H9 (cell line): ENCODE results near the gene TRAK1. TPM values are rescaled to one million over a fixed set of nuclear protein-coding genes. Genes with fewer than 3 reads are reported as not detected.

Experiments used
- DNase-seq: peaks from one replicate; pipeline ENCODE4 v3.0.0-alpha.2; 2017
- H2AFZ ChIP-seq: one replicate; pipeline ENCODE4 v1.6.1; 2013; ENCODE audit warnings: mild to moderate bottlenecking, low read length, control low read depth, moderate library complexity
- H2AK5ac ChIP-seq: 2 replicates; pipeline ENCODE4 v1.6.1; 2013; ENCODE audit warnings: low read length, control low read depth, mixed read lengths; ENCODE audit not compliant: insufficient read length
- H2BK120ac ChIP-seq: one replicate; pipeline ENCODE4 v1.6.1; 2013; ENCODE audit warnings: low read depth, mild to moderate bottlenecking, low read length, control low read depth, inconsistent platforms; ENCODE audit not compliant: poor library complexity, severe bottlenecking
- H2BK12ac ChIP-seq: 2 replicates; pipeline ENCODE4 v1.6.1; 2013; ENCODE audit warnings: low read length, control low read depth, mixed read lengths, low read depth; ENCODE audit not compliant: insufficient read length
- H2BK15ac ChIP-seq: 2 replicates; pipeline ENCODE4 v1.6.1; 2013; ENCODE audit warnings: low read depth, low read length, control low read depth
- H2BK20ac ChIP-seq: one replicate; pipeline ENCODE4 v1.6.1; 2013; ENCODE audit warnings: low read depth, mild to moderate bottlenecking, low read length, control low read depth, inconsistent platforms; ENCODE audit not compliant: poor library complexity, severe bottlenecking
- H2BK5ac ChIP-seq: 2 replicates; pipeline ENCODE4 v1.6.1; 2013; ENCODE audit warnings: low read length, control low read depth, mixed read lengths; ENCODE audit not compliant: insufficient read length
- H3K14ac ChIP-seq: 2 replicates; pipeline ENCODE4 v1.6.1; 2013; ENCODE audit warnings: low read length, control low read depth; ENCODE audit not compliant: insufficient read depth
- H3K18ac ChIP-seq: 2 replicates; pipeline ENCODE4 v1.6.1; 2013; ENCODE audit warnings: low read depth, mild to moderate bottlenecking, mixed read lengths, low read length, control low read depth; ENCODE audit not compliant: insufficient read length
- H3K23ac ChIP-seq: 2 replicates; pipeline ENCODE4 v1.6.1; 2013; ENCODE audit warnings: low read length, control low read depth, mixed read lengths, low read depth; ENCODE audit not compliant: insufficient read length
- H3K23me2 ChIP-seq: 2 replicates; pipeline ENCODE4 v1.6.1; 2013; ENCODE audit warnings: low read depth, mild to moderate bottlenecking, mixed read lengths, low read length, control low read depth; ENCODE audit not compliant: insufficient read length, poor library complexity, severe bottlenecking
- H3K27ac ChIP-seq: 2 replicates; pipeline ENCODE4 v1.5.1; 2013; ENCODE audit warnings: low read length, control low read depth, mixed read lengths, low read depth; ENCODE audit not compliant: insufficient read length
- H3K27me3 ChIP-seq: 2 replicates; pipeline ENCODE4 v1.6.1; 2013; ENCODE audit warnings: low read length, control low read depth, inconsistent platforms; ENCODE audit not compliant: insufficient read depth
- H3K4ac ChIP-seq: 2 replicates; pipeline ENCODE4 v1.6.1; 2013; ENCODE audit warnings: low read depth, mild to moderate bottlenecking, control low read depth, inconsistent platforms, low read length, moderate library complexity
- H3K4me1 ChIP-seq: 2 replicates; pipeline ENCODE4 v1.6.1; 2013; ENCODE audit warnings: low read length, control low read depth, inconsistent platforms; ENCODE audit not compliant: insufficient read depth
- H3K4me2 ChIP-seq: 2 replicates; pipeline ENCODE4 v1.6.1; 2013; ENCODE audit warnings: low read length, control low read depth, mixed read lengths; ENCODE audit not compliant: insufficient read length, insufficient read depth
- H3K56ac ChIP-seq: 2 replicates; pipeline ENCODE4 v1.6.1; 2013; ENCODE audit warnings: low read depth, mild to moderate bottlenecking, mixed read lengths, low read length, control low read depth; ENCODE audit not compliant: insufficient read length
- H3K79me1 ChIP-seq: 2 replicates; pipeline ENCODE4 v1.6.1; 2013; ENCODE audit warnings: low read depth, mild to moderate bottlenecking, moderate library complexity, low read length, control low read depth, inconsistent platforms; ENCODE audit not compliant: insufficient read depth, poor library complexity, severe bottlenecking
- H3K79me2 ChIP-seq: 2 replicates; pipeline ENCODE4 v1.6.1; 2013; ENCODE audit warnings: low read length, control low read depth, inconsistent platforms; ENCODE audit not compliant: insufficient read depth
- H3K9ac ChIP-seq: 2 replicates; pipeline ENCODE4 v1.6.1; 2013; ENCODE audit warnings: low read length, control low read depth, mixed read lengths; ENCODE audit not compliant: insufficient read length; ENCODE audit errors: extremely low read depth
- H3K9me3 ChIP-seq: one replicate; pipeline ENCODE4 v1.6.1; 2013; ENCODE audit warnings: low read depth, low read length, inconsistent platforms; ENCODE audit not compliant: control insufficient read depth
- H3T11ph ChIP-seq: one replicate; pipeline ENCODE4 v1.6.1; 2013; ENCODE audit warnings: mild to moderate bottlenecking, low read length, control low read depth, inconsistent platforms
- H4K20me1 ChIP-seq: one replicate; pipeline ENCODE4 v1.6.1; 2013; ENCODE audit not compliant: control insufficient read depth, insufficient read length, insufficient read depth
- H4K5ac ChIP-seq: 2 replicates; pipeline ENCODE4 v1.6.1; 2013; ENCODE audit warnings: low read depth, mild to moderate bottlenecking, mixed read lengths, low read length, control low read depth; ENCODE audit not compliant: insufficient read length
- H4K8ac ChIP-seq: replicated peaks from 2 replicates; pipeline ENCODE4 v1.6.1; 2013; ENCODE audit warnings: low read length, control low read depth, mixed read lengths, low read depth; ENCODE audit not compliant: insufficient read length
- H4K91ac ChIP-seq: 2 replicates; pipeline ENCODE4 v1.6.1; 2013; ENCODE audit warnings: low read depth, mild to moderate bottlenecking, moderate library complexity, mixed read lengths, low read length, control low read depth; ENCODE audit not compliant: insufficient read length
- H3K27ac Mint-ChIP-seq, 3 experiments: 2 replicates in 2 of 3; 3 replicates in 1 of 3; pipeline ENCODE4 v1.8.0; 2020 to 2021; ENCODE audit warnings: mixed read lengths in 3 of 3, mild to moderate bottlenecking in 1 of 3, moderate library complexity in 1 of 3
- H3K27me3 Mint-ChIP-seq: 2 replicates; pipeline ENCODE4 v1.8.0; 2021; ENCODE audit warnings: low read depth, mild to moderate bottlenecking, moderate library complexity, mixed read lengths
- H3K36me3 Mint-ChIP-seq, 3 experiments: 2 replicates in 2 of 3; 3 replicates in 1 of 3; pipeline ENCODE4 v1.8.0; 2020 to 2021; ENCODE audit warnings: low read depth in 3 of 3, mixed read lengths in 3 of 3; ENCODE audit not compliant: insufficient read depth in 1 of 3
- H3K4me1 Mint-ChIP-seq, 2 experiments: 2 replicates each; pipeline ENCODE4 v1.8.0; 2020; ENCODE audit warnings: mixed read lengths in 2 of 2
- H3K4me3 Mint-ChIP-seq, 2 experiments: 2 replicates in 1 of 2; 3 replicates in 1 of 2; pipeline ENCODE4 v1.8.0; 2020 to 2021; ENCODE audit warnings: mild to moderate bottlenecking in 2 of 2, mixed read lengths in 2 of 2, moderate library complexity in 1 of 2
- H3K9me3 Mint-ChIP-seq, 2 experiments: 2 replicates in 1 of 2; 3 replicates in 1 of 2; pipeline ENCODE4 v1.8.0; 2020; ENCODE audit warnings: mild to moderate bottlenecking in 2 of 2, mixed read lengths in 2 of 2, moderate library complexity in 1 of 2
- CTCF ChIP-seq: fragments of 200-600 bp; sonication (generic); conservative IDR thresholded peaks from 3 replicates; pipeline ENCODE4 v1.8.0; 2021; ENCODE audit warnings: antibody characterized with exemption, mild to moderate bottlenecking
- WGBS: extraction: QIAGEN DNeasy Blood & Tissue Kit; methylation state at CpG from one replicate; pipeline ENCODE4 v1.1.7; 2013; ENCODE audit warnings: missing lambda C conversion rate, low lambda C conversion rate, mixed read lengths; ENCODE audit not compliant: insufficient read length; ENCODE audit errors: extremely low coverage; 5-methylcytosine and 5-hydroxymethylcytosine counted together
- total RNA-seq: library from RNA; stranded (reverse); gene quantifications from 2 replicates; pipeline ENCODE4 v1.2.1, GENCODE V29; 2021

TRAK1 gene
- total RNA-seq, 1 experiment from 2014 or later, result 34.2 TPM

- Histone ChIP-seq H2BK15ac (no peak overlapping the region), H3K14ac (no peak overlapping the region), H3K56ac (no peak overlapping the region), H3K9me3 (no peaks in the 10 kb centered on the region), H3K79me2 (no peaks in the 10 kb centered on the region), H3K4ac (no peak overlapping the region), H3K79me1 (no peaks in the 10 kb centered on the region), H2BK5ac (no peak overlapping the region), H3K4me2 (no peak overlapping the region), H3K23me2 (no peaks in the 10 kb centered on the region), H4K5ac (no peak overlapping the region), H2BK120ac (no peak overlapping the region), H2BK12ac (no peak overlapping the region), H4K20me1 (no peaks in the 10 kb centered on the region), H2BK20ac (no peak overlapping the region), H3K4me1 (no peaks in the 10 kb centered on the region; the same call in 1 of the 2 replicates), H4K91ac (no peak overlapping the region), H3K27me3 (no peaks in the 10 kb centered on the region), H3K9ac (no peak overlapping the region), H2AK5ac (no peak overlapping the region), H3K27ac (no peak overlapping the region), H3K18ac (no peak overlapping the region), H4K8ac (no peak overlapping the region), H3T11ph (no peak overlapping the region), H3K23ac (no peak overlapping the region), H2AFZ (no peak overlapping the region)
- Mint-ChIP-seq H3K36me3 (peaks cover 22 to 42% (median 42%) of the 10 kb centered on the region in 3 experiments), H3K4me3 (no peak overlapping the region), H3K27me3 (no peaks in the 10 kb centered on the region), H3K4me1 (peaks cover 15 to 17% of the 10 kb centered on the region in 2 experiments), H3K9me3 (no peaks in the 10 kb centered on the region), H3K27ac (no peak overlapping the region; a peak in 2 of 7 replicates)
- DNase-seq, result no peak
- no peak for TF ChIP-seq CTCF
- no CpG with 5 or more reads among the region's 2 CpGs for WGBS
Observed at GRCh38 chr3:42210726-42211125, 119.6 kb downstream of the TRAK1 start.
